Keratinocyte (primary cell): ENCODE results near the gene RPL26.

ENCODE experiments used
- EZH2 ChIP-seq: IDR thresholded peaks from one replicate; pipeline ENCODE4 v1.6.1; 2012; ENCODE audit warnings: inconsistent platforms, mild to moderate bottlenecking, low read length, moderate library complexity
- TF ChIP-seq, protein P1 (sequence below), 3 experiments: IDR thresholded peaks in 1 of 3; conservative IDR thresholded peaks in 1 of 3; optimal IDR thresholded peaks in 1 of 3; 2 replicates in 2 of 3; 3 replicates in 1 of 3; pipeline versions ENCODE3 to v1.5.1; 2011; ENCODE audit warnings: low read length in 3 of 3, mild to moderate bottlenecking in 3 of 3, moderate library complexity in 2 of 3, control low read depth in 1 of 3, inconsistent platforms in 1 of 3; ENCODE audit not compliant: insufficient read depth in 2 of 3; ENCODE audit errors: extremely low read depth in 1 of 3

GRCh38 chr17:8353736-8354135, 29.3 kb downstream of the RPL26 start:
- TF ChIP-seq, protein P1, sequence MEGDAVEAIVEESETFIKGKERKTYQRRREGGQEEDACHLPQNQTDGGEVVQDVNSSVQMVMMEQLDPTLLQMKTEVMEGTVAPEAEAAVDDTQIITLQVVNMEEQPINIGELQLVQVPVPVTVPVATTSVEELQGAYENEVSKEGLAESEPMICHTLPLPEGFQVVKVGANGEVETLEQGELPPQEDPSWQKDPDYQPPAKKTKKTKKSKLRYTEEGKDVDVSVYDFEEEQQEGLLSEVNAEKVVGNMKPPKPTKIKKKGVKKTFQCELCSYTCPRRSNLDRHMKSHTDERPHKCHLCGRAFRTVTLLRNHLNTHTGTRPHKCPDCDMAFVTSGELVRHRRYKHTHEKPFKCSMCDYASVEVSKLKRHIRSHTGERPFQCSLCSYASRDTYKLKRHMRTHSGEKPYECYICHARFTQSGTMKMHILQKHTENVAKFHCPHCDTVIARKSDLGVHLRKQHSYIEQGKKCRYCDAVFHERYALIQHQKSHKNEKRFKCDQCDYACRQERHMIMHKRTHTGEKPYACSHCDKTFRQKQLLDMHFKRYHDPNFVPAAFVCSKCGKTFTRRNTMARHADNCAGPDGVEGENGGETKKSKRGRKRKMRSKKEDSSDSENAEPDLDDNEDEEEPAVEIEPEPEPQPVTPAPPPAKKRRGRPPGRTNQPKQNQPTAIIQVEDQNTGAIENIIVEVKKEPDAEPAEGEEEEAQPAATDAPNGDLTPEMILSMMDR (optimal IDR thresholded peaks at IDR 0.05 in 1 of 3, IDR thresholded peaks at IDR 0.05 in 1 of 3, conservative IDR thresholded peaks at IDR 0.05 in 1 of 3; ENCODE audit: extremely low read depth in 1 of 3, insufficient read depth in 2 of 3, low read length in 3 of 3), result no peak
- no peak for TF ChIP-seq EZH2
